Measurements from ENCODE around the gene ZNF681.
A peak's percentile ranks its signal among the peaks of the same experiment; 100 is the strongest.
"Not testable (repeated sequence)": the region's sequence is repeated elsewhere in the genome, so short reads cannot be mapped to it uniquely, and the experiment has no call there.

Gene ZNF681

GRCh38 chr19:23762548-23762883 is 3.8 kb upstream of the ZNF681 start:
- Histone ChIP-seq H3K79me2 (ENCODE audit: control insufficient read depth, insufficient read depth, low read length, unreplicated experiment) (peaks cover 6% of the 10 kb centered on the region), H3K4me3 (ENCODE audit: low read depth, low read length) (peak overlapping the region; percentile 82), H3K36me3 (ENCODE audit: insufficient read depth, low read length) (no peaks in the 10 kb centered on the region), H3K4me1 (ENCODE audit: control insufficient read depth, insufficient read depth, low read length, unreplicated experiment) (no peaks in the 10 kb centered on the region), H2AFZ (ENCODE audit: low read length, unreplicated experiment) (no peak overlapping the region), H3K27ac (ENCODE audit: low read depth, low read length) (no peak overlapping the region), H3K27me3 (ENCODE audit: insufficient read depth, low read length) (no peaks in the 10 kb centered on the region)

DNA sequence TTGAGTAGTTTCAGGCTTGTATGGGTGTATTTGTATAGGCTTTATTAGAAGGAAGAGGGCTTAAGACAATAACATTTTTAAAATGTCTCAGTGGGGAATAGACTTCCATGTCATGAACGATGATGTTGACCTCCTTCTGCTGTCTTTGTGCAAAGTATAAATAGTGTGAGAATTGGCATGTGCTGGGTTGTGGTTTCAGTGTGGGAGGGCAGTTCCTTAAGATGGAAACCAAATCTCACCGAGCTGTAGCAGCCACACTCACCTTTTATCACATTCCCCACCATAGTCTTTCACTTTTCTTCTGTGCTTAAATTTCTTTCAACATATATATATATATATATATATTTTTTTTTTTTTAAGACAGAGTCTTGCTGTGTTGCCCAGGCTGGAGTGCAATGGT is 1.6 kb upstream of the ZNF681 start:
- H3K27ac ChIP-seq (ENCODE audit: low read depth, low read length); H3K36me3 ChIP-seq (ENCODE audit: insufficient read depth, low read length); H3K4me1 ChIP-seq (ENCODE audit: control insufficient read depth, insufficient read depth, low read length, unreplicated experiment); H3K4me3 ChIP-seq (ENCODE audit: low read depth, low read length); H3K79me2 ChIP-seq (ENCODE audit: control insufficient read depth, insufficient read depth, low read length, unreplicated experiment); H2AFZ ChIP-seq (ENCODE audit: low read length, unreplicated experiment); H3K27me3 ChIP-seq (ENCODE audit: insufficient read depth, low read length): not testable (repeated sequence)

DNA sequence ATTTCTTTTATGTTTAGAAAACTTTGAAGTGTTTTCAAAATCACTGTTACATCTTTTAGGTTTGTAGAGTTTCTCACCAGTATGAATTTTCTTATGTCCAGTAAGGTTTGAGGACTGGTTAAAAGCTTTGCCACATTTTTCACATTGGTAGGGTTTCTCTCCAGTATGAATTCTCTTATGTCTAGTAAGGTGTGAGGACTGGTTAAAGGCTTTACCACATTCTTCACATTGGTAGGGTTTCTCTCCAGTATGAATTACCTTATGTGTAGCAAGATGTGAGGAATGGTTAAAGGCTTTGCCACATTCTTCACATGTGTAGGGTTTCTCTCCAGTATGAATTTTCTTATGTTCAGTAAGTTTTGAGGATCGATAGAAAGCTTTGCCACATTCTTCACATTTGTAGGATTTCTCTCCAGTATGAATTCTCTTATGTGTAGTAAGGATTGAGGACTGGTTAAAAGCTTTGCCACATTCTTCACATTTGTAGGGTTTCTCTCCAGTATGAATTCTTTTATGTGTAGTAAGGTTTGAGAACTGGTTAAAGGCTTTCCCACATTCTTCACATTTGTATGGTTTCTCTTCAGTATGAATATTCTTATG is 15.0 kb downstream of the ZNF681 start:
- H3K36me3 ChIP-seq (ENCODE audit: insufficient read depth, low read length), result peaks cover 19% of the 10 kb centered on the region
- H3K79me2 ChIP-seq (ENCODE audit: control insufficient read depth, insufficient read depth, low read length, unreplicated experiment); H2AFZ ChIP-seq (ENCODE audit: low read length, unreplicated experiment); H3K27me3 ChIP-seq (ENCODE audit: insufficient read depth, low read length); H3K4me3 ChIP-seq (ENCODE audit: low read depth, low read length); H3K27ac ChIP-seq (ENCODE audit: low read depth, low read length); H3K4me1 ChIP-seq (ENCODE audit: control insufficient read depth, insufficient read depth, low read length, unreplicated experiment): not testable (repeated sequence)

GRCh38 chr19:23730729-23731465 is 27.8 kb downstream of the ZNF681 start:
- not testable (repeated sequence) for H3K4me1 ChIP-seq (ENCODE audit: control insufficient read depth, insufficient read depth, low read length, unreplicated experiment); H3K4me3 ChIP-seq (ENCODE audit: low read depth, low read length); H3K27ac ChIP-seq (ENCODE audit: low read depth, low read length); H3K36me3 ChIP-seq (ENCODE audit: insufficient read depth, low read length); H3K79me2 ChIP-seq (ENCODE audit: control insufficient read depth, insufficient read depth, low read length, unreplicated experiment); H2AFZ ChIP-seq (ENCODE audit: low read length, unreplicated experiment); H3K27me3 ChIP-seq (ENCODE audit: insufficient read depth, low read length)

GRCh38 chr19:23724161-23724560 is 34.5 kb downstream of the ZNF681 start:
- H2AFZ ChIP-seq (ENCODE audit: low read length, unreplicated experiment); H3K36me3 ChIP-seq (ENCODE audit: insufficient read depth, low read length); H3K4me1 ChIP-seq (ENCODE audit: control insufficient read depth, insufficient read depth, low read length, unreplicated experiment); H3K4me3 ChIP-seq (ENCODE audit: low read depth, low read length); H3K27ac ChIP-seq (ENCODE audit: low read depth, low read length); H3K27me3 ChIP-seq (ENCODE audit: insufficient read depth, low read length); H3K79me2 ChIP-seq (ENCODE audit: control insufficient read depth, insufficient read depth, low read length, unreplicated experiment): not testable (repeated sequence)

GRCh38 chr19:23718802-23719201 is 39.9 kb downstream of the ZNF681 start:
- Histone ChIP-seq H3K79me2 (ENCODE audit: control insufficient read depth, insufficient read depth, low read length, unreplicated experiment) (no peaks in the 10 kb centered on the region), H3K27me3 (ENCODE audit: insufficient read depth, low read length) (peaks cover 3% of the 10 kb centered on the region; the same call in 1 of the 2 replicates), H2AFZ (ENCODE audit: low read length, unreplicated experiment) (no peak overlapping the region), H3K4me1 (ENCODE audit: control insufficient read depth, insufficient read depth, low read length, unreplicated experiment) (no peaks in the 10 kb centered on the region), H3K4me3 (ENCODE audit: low read depth, low read length) (no peak overlapping the region), H3K27ac (ENCODE audit: low read depth, low read length) (no peak overlapping the region), H3K36me3 (ENCODE audit: insufficient read depth, low read length) (no peaks in the 10 kb centered on the region)

GRCh38 chr19:23716792-23717191 is 41.9 kb downstream of the ZNF681 start:
- no peaks in the 10 kb centered on the region for H3K4me1 ChIP-seq (ENCODE audit: control insufficient read depth, insufficient read depth, low read length, unreplicated experiment)
- H3K4me3 ChIP-seq (ENCODE audit: low read depth, low read length), result no peak overlapping the region
- H2AFZ ChIP-seq (ENCODE audit: low read length, unreplicated experiment), result no peak overlapping the region
- no peaks in the 10 kb centered on the region for H3K79me2 ChIP-seq (ENCODE audit: control insufficient read depth, insufficient read depth, low read length, unreplicated experiment)
- H3K27me3 ChIP-seq (ENCODE audit: insufficient read depth, low read length), result no peaks in the 10 kb centered on the region
- no peak overlapping the region for H3K27ac ChIP-seq (ENCODE audit: low read depth, low read length)
- no peaks in the 10 kb centered on the region for H3K36me3 ChIP-seq (ENCODE audit: insufficient read depth, low read length)

DNA sequence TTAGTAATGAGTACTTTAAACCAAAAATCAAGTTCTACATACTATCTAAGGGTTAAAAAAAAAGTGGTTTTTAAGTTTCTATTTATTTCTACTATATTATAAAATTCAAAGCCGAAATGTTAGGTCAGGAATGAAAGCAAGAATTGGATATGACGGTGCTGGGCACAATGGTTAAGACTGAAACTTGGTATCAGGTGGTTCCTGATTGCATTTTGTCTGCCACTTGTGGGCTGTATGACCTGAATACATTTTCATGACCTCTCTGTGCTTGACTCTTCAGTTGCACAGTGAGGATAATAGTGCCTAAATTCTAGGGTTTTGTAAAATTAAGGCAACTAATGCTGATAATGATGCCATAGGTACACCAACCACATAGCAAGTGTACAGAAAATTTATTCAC is 49.3 kb downstream of the ZNF681 start:
- no peaks in the 10 kb centered on the region for H3K36me3 ChIP-seq (ENCODE audit: insufficient read depth, low read length)
- no peaks in the 10 kb centered on the region for H3K27me3 ChIP-seq (ENCODE audit: insufficient read depth, low read length)
- H3K4me1 ChIP-seq (ENCODE audit: control insufficient read depth, insufficient read depth, low read length, unreplicated experiment), result no peaks in the 10 kb centered on the region
- no peak overlapping the region for H2AFZ ChIP-seq (ENCODE audit: low read length, unreplicated experiment)
- H3K27ac ChIP-seq (ENCODE audit: low read depth, low read length), result no peak overlapping the region
- no peaks in the 10 kb centered on the region for H3K79me2 ChIP-seq (ENCODE audit: control insufficient read depth, insufficient read depth, low read length, unreplicated experiment)
- H3K4me3 ChIP-seq (ENCODE audit: low read depth, low read length), result no peak overlapping the region

GRCh38 chr19:23706657-23707056 is 52.0 kb downstream of the ZNF681 start:
- Histone ChIP-seq H3K79me2 (ENCODE audit: control insufficient read depth, insufficient read depth, low read length, unreplicated experiment) (no peaks in the 10 kb centered on the region), H3K4me3 (ENCODE audit: low read depth, low read length) (no peak overlapping the region), H3K36me3 (ENCODE audit: insufficient read depth, low read length) (no peaks in the 10 kb centered on the region), H3K4me1 (ENCODE audit: control insufficient read depth, insufficient read depth, low read length, unreplicated experiment) (no peaks in the 10 kb centered on the region), H3K27ac (ENCODE audit: low read depth, low read length) (no peak overlapping the region), H2AFZ (ENCODE audit: low read length, unreplicated experiment) (no peak overlapping the region), H3K27me3 (ENCODE audit: insufficient read depth, low read length) (no peaks in the 10 kb centered on the region)

- Histone ChIP-seq H3K27ac (ENCODE audit: low read depth, low read length) (no peak overlapping the region), H3K4me1 (ENCODE audit: control insufficient read depth, insufficient read depth, low read length, unreplicated experiment) (no peaks in the 10 kb centered on the region), H3K27me3 (ENCODE audit: insufficient read depth, low read length) (no peaks in the 10 kb centered on the region), H3K4me3 (ENCODE audit: low read depth, low read length) (no peak overlapping the region), H3K36me3 (ENCODE audit: insufficient read depth, low read length) (no peaks in the 10 kb centered on the region), H2AFZ (ENCODE audit: low read length, unreplicated experiment) (no peak overlapping the region), H3K79me2 (ENCODE audit: control insufficient read depth, insufficient read depth, low read length, unreplicated experiment) (no peaks in the 10 kb centered on the region)
Observed at GRCh38 chr19:23699521-23699860, 59.2 kb downstream of the ZNF681 start.

GRCh38 chr19:23698711-23699520 is 59.8 kb downstream of the ZNF681 start:
- no peak overlapping the region for H3K4me3 ChIP-seq (ENCODE audit: low read depth, low read length)
- H3K27me3 ChIP-seq (ENCODE audit: insufficient read depth, low read length), result no peaks in the 10 kb centered on the region
- no peak overlapping the region for H3K27ac ChIP-seq (ENCODE audit: low read depth, low read length)
- H2AFZ ChIP-seq (ENCODE audit: low read length, unreplicated experiment), result no peak overlapping the region
- H3K79me2 ChIP-seq (ENCODE audit: control insufficient read depth, insufficient read depth, low read length, unreplicated experiment), result no peaks in the 10 kb centered on the region
- no peaks in the 10 kb centered on the region for H3K36me3 ChIP-seq (ENCODE audit: insufficient read depth, low read length)
- no peaks in the 10 kb centered on the region for H3K4me1 ChIP-seq (ENCODE audit: control insufficient read depth, insufficient read depth, low read length, unreplicated experiment)
